K562 (cell line): ENCODE measurements around the gene PREP. TPM values are rescaled to one million over a fixed set of nuclear protein-coding genes. Genes with fewer than 3 reads are reported as not detected.

Source experiments
- JUND ChIP-seq, 2 experiments: IDR thresholded peaks; 2 replicates in 1 of 2; 3 replicates in 1 of 2; pipeline ENCODE4 v1.6.1; 2011; ENCODE audit warnings: borderline replicate concordance in 2 of 2, low read depth in 2 of 2, low read length in 2 of 2, improper control_type of control experiment in 1 of 2, missing biosample characterization in 1 of 2, missing genetic modification characterization in 1 of 2, missing genetic modification reagents in 1 of 2
- RREB1 ChIP-seq: fragments of 250-450 bp; sonication (Bioruptor Pico); IDR thresholded peaks from 2 replicates; pipeline ENCODE4 v1.4.0; 2020
- ZNF431 ChIP-seq: sonication (generic); formaldehyde crosslinking; IDR thresholded peaks from 2 replicates; pipeline ENCODE4 v1.8.0; 2022; ENCODE audit warnings: mild to moderate bottlenecking, missing genetic modification reagents
- polyA plus RNA-seq, 8 experiments: library from polyadenylated mRNA; depleted of rRNA in 4 of 8; stranded (reverse) in 5 of 8; unstranded in 3 of 8; fragments of >200 nt; fragmentation: Nextera tagmentation in 2 of 8; fragmentation: Illumina TruSeq in 1 of 8; extraction: Ambion mirVana in 2 of 8; extraction: Trizol in 1 of 8; gene quantifications; 2 replicates each; pipeline versions ENCODE4 v1.2.1 to v1.2.3, GENCODE V29; 2011 to 2014; ENCODE audit warnings: inconsistent platforms in 1 of 8, missing spikeins in 1 of 8
- total RNA-seq, 7 experiments: library from RNA; depleted of rRNA in 6 of 7; stranded (reverse); fragments of >200 nt in 6 of 7; fragmentation: Illumina TruSeq in 2 of 7; extraction: Trizol in 2 of 7; gene quantifications; 2 replicates each; pipeline versions ENCODE4 v1.2.1 to v1.2.3, GENCODE V29; 2011 to 2021; ENCODE audit warnings: low replicate concordance in 1 of 7
- TF ChIP-seq, protein P1 (sequence below), 2 experiments: fragments of 450-650 bp; IDR thresholded peaks; 2 replicates each; pipeline ENCODE4 v1.6.1; 2016; ENCODE audit warnings: mild to moderate bottlenecking in 2 of 2, borderline replicate concordance in 1 of 2, low read depth in 1 of 2, moderate library complexity in 1 of 2
- TF ChIP-seq, protein P2 (sequence below): sonication (generic); formaldehyde crosslinking; IDR thresholded peaks from 2 replicates; pipeline ENCODE4 v1.8.0; 2022; ENCODE audit warnings: mild to moderate bottlenecking, low read depth, missing genetic modification reagents
- TF ChIP-seq, protein P3 (sequence below): fragments of 250-450 bp; sonication (Bioruptor Pico); IDR thresholded peaks from 2 replicates; pipeline ENCODE4 v1.4.0; 2020; ENCODE audit warnings: mild to moderate bottlenecking

PREP gene
- total and polyA plus RNA-seq, 9 of the 15 experiments (the other 6 are each of a cell fraction or from before 2014, with no cell fraction given) = 14.1 to 60.8 (median 28.3) TPM

- TF ChIP-seq, protein P1, sequence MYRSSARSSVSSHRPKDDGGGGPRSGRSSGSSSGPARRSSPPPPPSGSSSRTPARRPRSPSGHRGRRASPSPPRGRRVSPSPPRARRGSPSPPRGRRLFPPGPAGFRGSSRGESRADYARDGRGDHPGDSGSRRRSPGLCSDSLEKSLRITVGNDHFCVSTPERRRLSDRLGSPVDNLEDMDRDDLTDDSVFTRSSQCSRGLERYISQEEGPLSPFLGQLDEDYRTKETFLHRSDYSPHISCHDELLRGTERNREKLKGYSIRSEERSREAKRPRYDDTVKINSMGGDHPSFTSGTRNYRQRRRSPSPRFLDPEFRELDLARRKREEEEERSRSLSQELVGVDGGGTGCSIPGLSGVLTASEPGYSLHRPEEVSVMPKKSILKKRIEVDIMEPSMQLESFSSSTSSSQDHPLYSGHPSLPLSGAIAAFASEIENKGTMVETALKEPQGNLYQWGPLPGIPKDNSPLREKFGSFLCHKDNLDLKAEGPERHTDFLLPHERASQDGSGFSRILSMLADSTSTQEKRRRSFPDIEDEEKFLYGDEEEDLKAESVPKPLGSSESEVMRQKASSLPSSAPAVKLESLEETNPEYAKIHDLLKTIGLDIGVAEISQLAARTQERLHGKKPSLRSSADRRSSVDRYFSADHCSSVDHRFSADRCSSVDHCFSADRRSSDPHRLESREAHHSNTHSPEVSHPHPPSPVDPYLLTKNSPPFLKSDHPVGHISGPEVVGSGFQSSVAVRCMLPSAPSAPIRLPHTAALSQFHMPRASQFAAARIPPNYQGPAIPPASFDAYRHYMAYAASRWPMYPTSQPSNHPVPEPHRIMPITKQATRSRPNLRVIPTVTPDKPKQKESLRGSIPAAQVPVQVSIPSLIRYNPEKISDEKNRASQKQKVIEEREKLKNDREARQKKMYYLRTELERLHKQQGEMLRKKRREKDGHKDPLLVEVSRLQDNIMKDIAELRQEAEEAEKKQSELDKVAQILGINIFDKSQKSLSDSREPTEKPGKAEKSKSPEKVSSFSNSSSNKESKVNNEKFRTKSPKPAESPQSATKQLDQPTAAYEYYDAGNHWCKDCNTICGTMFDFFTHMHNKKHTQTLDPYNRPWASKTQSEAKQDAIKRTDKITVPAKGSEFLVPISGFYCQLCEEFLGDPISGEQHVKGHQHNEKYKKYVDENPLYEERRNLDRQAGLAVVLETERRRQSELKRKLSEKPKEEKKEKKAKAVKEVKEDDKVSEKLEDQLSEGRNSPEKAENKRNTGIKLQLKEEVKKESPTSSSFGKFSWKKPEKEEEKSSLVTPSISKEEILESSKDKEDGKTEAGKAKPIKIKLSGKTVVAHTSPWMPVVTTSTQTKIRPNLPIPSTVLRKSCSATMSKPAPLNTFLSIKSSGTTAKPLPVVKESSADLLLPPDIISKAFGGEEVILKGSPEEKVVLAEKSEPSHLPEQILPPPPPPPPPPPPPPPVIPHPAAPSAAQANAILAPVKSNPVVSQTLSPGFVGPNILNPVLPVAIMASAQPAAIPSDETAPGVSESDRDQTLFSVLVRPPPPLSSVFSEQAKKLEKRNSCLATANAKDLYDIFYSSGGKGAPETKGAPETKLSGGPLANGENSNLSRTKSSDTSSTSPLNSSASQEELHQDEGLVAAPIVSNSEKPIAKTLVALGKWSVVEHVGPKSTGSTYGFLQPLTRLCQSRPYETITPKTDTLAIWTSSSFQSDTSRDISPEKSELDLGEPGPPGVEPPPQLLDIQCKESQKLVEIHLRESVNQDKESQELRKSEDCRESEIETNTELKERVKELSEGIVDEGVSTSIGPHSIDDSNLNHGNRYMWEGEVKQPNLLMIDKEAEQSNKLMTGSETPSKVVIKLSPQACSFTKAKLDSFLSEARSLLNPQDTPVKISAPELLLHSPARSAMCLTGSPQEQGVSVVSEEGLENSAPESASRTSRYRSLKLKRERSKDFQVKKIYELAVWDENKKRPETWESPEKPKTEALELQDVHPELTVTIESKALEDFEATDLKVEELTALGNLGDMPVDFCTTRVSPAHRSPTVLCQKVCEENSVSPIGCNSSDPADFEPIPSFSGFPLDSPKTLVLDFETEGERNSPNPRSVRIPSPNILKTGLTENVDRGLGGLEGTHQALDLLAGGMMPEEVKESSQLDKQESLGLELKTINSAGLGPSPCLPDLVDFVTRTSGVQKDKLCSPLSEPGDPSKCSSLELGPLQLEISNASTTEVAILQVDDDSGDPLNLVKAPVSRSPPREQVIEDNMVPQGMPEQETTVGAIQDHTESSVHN (IDR thresholded peaks at IDR 0.05; ENCODE audit: borderline replicate concordance in 1 of 2, low read depth in 1 of 2) = no peak
- TF ChIP-seq, protein P2, sequence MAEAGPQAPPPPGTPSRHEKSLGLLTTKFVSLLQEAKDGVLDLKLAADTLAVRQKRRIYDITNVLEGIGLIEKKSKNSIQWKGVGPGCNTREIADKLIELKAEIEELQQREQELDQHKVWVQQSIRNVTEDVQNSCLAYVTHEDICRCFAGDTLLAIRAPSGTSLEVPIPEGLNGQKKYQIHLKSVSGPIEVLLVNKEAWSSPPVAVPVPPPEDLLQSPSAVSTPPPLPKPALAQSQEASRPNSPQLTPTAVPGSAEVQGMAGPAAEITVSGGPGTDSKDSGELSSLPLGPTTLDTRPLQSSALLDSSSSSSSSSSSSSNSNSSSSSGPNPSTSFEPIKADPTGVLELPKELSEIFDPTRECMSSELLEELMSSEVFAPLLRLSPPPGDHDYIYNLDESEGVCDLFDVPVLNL (CRISPR knock-in tag) = no peak
- TF ChIP-seq JUND (IDR thresholded peaks at IDR 0.05; ENCODE audit: borderline replicate concordance, low read depth, low read length) (no peak; the same call in 1 of the 2 replicates), JUND (tag; IDR thresholded peaks at IDR 0.05; ENCODE audit: borderline replicate concordance, low read depth, low read length) (no peak; the same call in 2 of the 3 replicates), RREB1 (CRISPR knock-in tag) (no peak), ZNF431 (CRISPR knock-in tag) (no peak)
- TF ChIP-seq, protein P3, sequence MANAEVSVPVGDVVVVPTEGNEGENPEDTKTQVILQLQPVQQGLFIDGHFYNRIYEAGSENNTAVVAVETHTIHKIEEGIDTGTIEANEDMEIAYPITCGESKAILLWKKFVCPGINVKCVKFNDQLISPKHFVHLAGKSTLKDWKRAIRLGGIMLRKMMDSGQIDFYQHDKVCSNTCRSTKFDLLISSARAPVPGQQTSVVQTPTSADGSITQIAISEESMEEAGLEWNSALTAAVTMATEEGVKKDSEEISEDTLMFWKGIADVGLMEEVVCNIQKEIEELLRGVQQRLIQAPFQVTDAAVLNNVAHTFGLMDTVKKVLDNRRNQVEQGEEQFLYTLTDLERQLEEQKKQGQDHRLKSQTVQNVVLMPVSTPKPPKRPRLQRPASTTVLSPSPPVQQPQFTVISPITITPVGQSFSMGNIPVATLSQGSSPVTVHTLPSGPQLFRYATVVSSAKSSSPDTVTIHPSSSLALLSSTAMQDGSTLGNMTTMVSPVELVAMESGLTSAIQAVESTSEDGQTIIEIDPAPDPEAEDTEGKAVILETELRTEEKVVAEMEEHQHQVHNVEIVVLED (CRISPR knock-in tag) = peak; percentile 91
These were observed at the start of gene PREP (continued) for GRCh38 chr6:105402939-105403935.
